ENCODE measurements around the gene PDCD2L.

PDCD2L gene

GRCh38 chr19:34411216-34411615 is 7.0 kb downstream of the PDCD2L start:
- no peak overlapping the region for H3K27ac ChIP-seq
- peak; percentile 36 for DNase-seq (ENCODE audit: low spot score)
- no peak overlapping the region for H3K4me3 ChIP-seq
- TF ChIP-seq, protein P1, sequence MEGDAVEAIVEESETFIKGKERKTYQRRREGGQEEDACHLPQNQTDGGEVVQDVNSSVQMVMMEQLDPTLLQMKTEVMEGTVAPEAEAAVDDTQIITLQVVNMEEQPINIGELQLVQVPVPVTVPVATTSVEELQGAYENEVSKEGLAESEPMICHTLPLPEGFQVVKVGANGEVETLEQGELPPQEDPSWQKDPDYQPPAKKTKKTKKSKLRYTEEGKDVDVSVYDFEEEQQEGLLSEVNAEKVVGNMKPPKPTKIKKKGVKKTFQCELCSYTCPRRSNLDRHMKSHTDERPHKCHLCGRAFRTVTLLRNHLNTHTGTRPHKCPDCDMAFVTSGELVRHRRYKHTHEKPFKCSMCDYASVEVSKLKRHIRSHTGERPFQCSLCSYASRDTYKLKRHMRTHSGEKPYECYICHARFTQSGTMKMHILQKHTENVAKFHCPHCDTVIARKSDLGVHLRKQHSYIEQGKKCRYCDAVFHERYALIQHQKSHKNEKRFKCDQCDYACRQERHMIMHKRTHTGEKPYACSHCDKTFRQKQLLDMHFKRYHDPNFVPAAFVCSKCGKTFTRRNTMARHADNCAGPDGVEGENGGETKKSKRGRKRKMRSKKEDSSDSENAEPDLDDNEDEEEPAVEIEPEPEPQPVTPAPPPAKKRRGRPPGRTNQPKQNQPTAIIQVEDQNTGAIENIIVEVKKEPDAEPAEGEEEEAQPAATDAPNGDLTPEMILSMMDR (IDR thresholded peaks at IDR 0.05) = no peak

DNA sequence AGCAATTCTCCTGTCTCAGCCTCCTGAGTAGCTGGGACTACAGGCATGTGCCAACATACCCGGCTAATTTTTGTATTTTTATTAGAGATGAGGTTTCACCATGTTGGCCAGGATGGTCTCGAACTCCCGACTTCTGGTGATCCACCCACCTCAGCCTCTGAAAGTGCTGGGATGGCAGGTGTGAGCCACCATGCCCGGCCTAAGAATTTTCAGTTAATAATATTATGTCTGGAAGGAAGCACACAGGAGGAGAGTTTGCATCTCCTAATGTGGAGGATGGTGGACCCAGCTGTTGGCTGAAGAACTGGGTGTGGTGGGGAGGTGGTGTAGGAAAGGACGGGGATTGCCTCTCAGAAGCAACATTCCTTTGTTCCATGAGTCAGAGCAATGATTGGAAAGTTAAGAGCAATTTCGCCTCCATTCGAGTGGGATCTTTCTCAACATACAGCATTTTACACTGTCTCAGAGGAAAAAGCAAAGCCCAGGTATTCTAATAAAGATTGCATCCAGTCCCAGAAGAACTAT is 11.9 kb downstream of the PDCD2L start:
- no peak overlapping the region for H3K4me3 ChIP-seq
- TF ChIP-seq, protein P1 (IDR thresholded peaks at IDR 0.05) = no peak
- DNase-seq (ENCODE audit: low spot score) = peak; percentile 11
- no peak overlapping the region for H3K27ac ChIP-seq

- DNase-seq (ENCODE audit: low spot score) = no peak
- Histone ChIP-seq H3K4me3 (no peak overlapping the region), H3K27ac (no peak overlapping the region)
- TF ChIP-seq, protein P1 (IDR thresholded peaks at IDR 0.05) = no peak
Observed at GRCh38 chr19:34418300-34418699, 14.1 kb downstream of the PDCD2L start.

DNA sequence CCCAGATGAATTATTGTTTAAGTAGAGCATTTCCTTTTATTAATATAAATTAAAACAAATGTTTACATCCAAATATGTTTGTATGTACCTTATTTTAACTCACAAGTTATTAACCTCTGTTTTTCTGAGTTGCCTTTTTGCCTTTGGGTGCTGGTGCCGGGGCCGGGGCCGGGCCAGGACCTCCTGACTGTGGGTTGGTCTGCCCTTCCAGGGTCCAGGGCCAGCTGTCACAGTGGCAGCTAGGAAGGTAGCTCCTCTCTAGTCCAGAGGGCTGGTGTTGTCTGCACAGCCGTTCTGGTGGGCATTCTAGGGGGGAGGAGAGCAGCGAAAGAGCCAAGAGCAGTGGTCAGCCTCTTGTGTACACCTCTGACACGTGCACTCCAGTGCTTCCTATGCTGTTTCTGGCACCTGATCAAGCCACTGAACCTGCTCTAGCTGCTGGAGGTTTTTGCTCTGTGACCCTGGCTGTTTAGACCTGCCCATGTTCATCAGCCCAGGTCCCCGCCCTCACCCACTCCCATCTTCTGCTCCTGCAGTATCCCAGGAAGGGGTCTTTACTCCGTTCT is 22.0 kb downstream of the PDCD2L start:
- TF ChIP-seq, protein P1 (IDR thresholded peaks at IDR 0.05) = no peak
- Histone ChIP-seq H3K4me3 (no peak overlapping the region), H3K27ac (no peak overlapping the region)
- no peak for DNase-seq (ENCODE audit: low spot score)

- peak; percentile 79 for DNase-seq (ENCODE audit: low spot score)
- Histone ChIP-seq H3K27ac (peak overlapping the region; percentile 88 to 94), H3K4me3 (peak overlapping the region; percentile 86)
- TF ChIP-seq, protein P1 (IDR thresholded peaks at IDR 0.05) = no peak
Observed at GRCh38 chr19:34428549-34429285, 24.5 kb downstream of the PDCD2L start.

DNA sequence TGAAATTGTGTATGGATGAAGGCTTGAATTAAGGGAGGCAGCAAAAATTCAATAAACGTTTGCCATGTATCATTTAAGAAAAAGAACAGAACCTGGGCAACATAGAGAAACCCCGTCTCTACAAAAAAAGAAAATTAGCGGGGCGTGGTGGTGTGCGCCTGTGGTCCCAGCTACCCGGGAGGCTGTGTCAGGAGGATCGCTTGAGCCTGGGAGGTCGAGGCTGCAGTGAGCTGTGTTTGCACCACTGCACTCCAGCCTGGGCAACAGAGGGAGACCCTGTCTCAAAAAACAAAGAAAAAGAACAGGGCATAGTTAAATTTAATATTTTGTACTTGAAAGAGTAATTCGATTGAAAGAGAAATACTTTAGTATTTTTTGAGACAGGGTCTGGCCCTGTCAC is 25.4 kb downstream of the PDCD2L start:
- H3K4me3 ChIP-seq = peak overlapping the region; percentile 86
- TF ChIP-seq, protein P1 (IDR thresholded peaks at IDR 0.05) = no peak
- DNase-seq (ENCODE audit: low spot score) = no peak
- peak overlapping the region; percentile 88 to 94 for H3K27ac ChIP-seq
